H9 (cell line): ENCODE results near the gene CES2. TPM values are rescaled to one million over a fixed set of nuclear protein-coding genes. Genes with fewer than 3 reads are reported as not detected.

ENCODE experiments used
- DNase-seq: peaks from one replicate; pipeline ENCODE4 v3.0.0-alpha.2; 2017
- H2AFZ ChIP-seq: one replicate; pipeline ENCODE4 v1.6.1; 2013; ENCODE audit warnings: mild to moderate bottlenecking, low read length, control low read depth, moderate library complexity
- H2AK5ac ChIP-seq: 2 replicates; pipeline ENCODE4 v1.6.1; 2013; ENCODE audit warnings: low read length, control low read depth, mixed read lengths; ENCODE audit not compliant: insufficient read length
- H2BK120ac ChIP-seq: one replicate; pipeline ENCODE4 v1.6.1; 2013; ENCODE audit warnings: low read depth, mild to moderate bottlenecking, low read length, control low read depth, inconsistent platforms; ENCODE audit not compliant: poor library complexity, severe bottlenecking
- H2BK12ac ChIP-seq: 2 replicates; pipeline ENCODE4 v1.6.1; 2013; ENCODE audit warnings: low read length, control low read depth, mixed read lengths, low read depth; ENCODE audit not compliant: insufficient read length
- H2BK15ac ChIP-seq: 2 replicates; pipeline ENCODE4 v1.6.1; 2013; ENCODE audit warnings: low read depth, low read length, control low read depth
- H2BK20ac ChIP-seq: one replicate; pipeline ENCODE4 v1.6.1; 2013; ENCODE audit warnings: low read depth, mild to moderate bottlenecking, low read length, control low read depth, inconsistent platforms; ENCODE audit not compliant: poor library complexity, severe bottlenecking
- H2BK5ac ChIP-seq: 2 replicates; pipeline ENCODE4 v1.6.1; 2013; ENCODE audit warnings: low read length, control low read depth, mixed read lengths; ENCODE audit not compliant: insufficient read length
- H3K14ac ChIP-seq: 2 replicates; pipeline ENCODE4 v1.6.1; 2013; ENCODE audit warnings: low read length, control low read depth; ENCODE audit not compliant: insufficient read depth
- H3K18ac ChIP-seq: 2 replicates; pipeline ENCODE4 v1.6.1; 2013; ENCODE audit warnings: low read depth, mild to moderate bottlenecking, mixed read lengths, low read length, control low read depth; ENCODE audit not compliant: insufficient read length
- H3K23ac ChIP-seq: 2 replicates; pipeline ENCODE4 v1.6.1; 2013; ENCODE audit warnings: low read length, control low read depth, mixed read lengths, low read depth; ENCODE audit not compliant: insufficient read length
- H3K23me2 ChIP-seq: 2 replicates; pipeline ENCODE4 v1.6.1; 2013; ENCODE audit warnings: low read depth, mild to moderate bottlenecking, mixed read lengths, low read length, control low read depth; ENCODE audit not compliant: insufficient read length, poor library complexity, severe bottlenecking
- H3K27ac ChIP-seq: 2 replicates; pipeline ENCODE4 v1.5.1; 2013; ENCODE audit warnings: low read length, control low read depth, mixed read lengths, low read depth; ENCODE audit not compliant: insufficient read length
- H3K27me3 ChIP-seq: 2 replicates; pipeline ENCODE4 v1.6.1; 2013; ENCODE audit warnings: low read length, control low read depth, inconsistent platforms; ENCODE audit not compliant: insufficient read depth
- H3K4ac ChIP-seq: 2 replicates; pipeline ENCODE4 v1.6.1; 2013; ENCODE audit warnings: low read depth, mild to moderate bottlenecking, control low read depth, inconsistent platforms, low read length, moderate library complexity
- H3K4me1 ChIP-seq: 2 replicates; pipeline ENCODE4 v1.6.1; 2013; ENCODE audit warnings: low read length, control low read depth, inconsistent platforms; ENCODE audit not compliant: insufficient read depth
- H3K4me2 ChIP-seq: 2 replicates; pipeline ENCODE4 v1.6.1; 2013; ENCODE audit warnings: low read length, control low read depth, mixed read lengths; ENCODE audit not compliant: insufficient read length, insufficient read depth
- H3K56ac ChIP-seq: 2 replicates; pipeline ENCODE4 v1.6.1; 2013; ENCODE audit warnings: low read depth, mild to moderate bottlenecking, mixed read lengths, low read length, control low read depth; ENCODE audit not compliant: insufficient read length
- H3K79me1 ChIP-seq: 2 replicates; pipeline ENCODE4 v1.6.1; 2013; ENCODE audit warnings: low read depth, mild to moderate bottlenecking, moderate library complexity, low read length, control low read depth, inconsistent platforms; ENCODE audit not compliant: insufficient read depth, poor library complexity, severe bottlenecking
- H3K79me2 ChIP-seq: 2 replicates; pipeline ENCODE4 v1.6.1; 2013; ENCODE audit warnings: low read length, control low read depth, inconsistent platforms; ENCODE audit not compliant: insufficient read depth
- H3K9ac ChIP-seq: 2 replicates; pipeline ENCODE4 v1.6.1; 2013; ENCODE audit warnings: low read length, control low read depth, mixed read lengths; ENCODE audit not compliant: insufficient read length; ENCODE audit errors: extremely low read depth
- H3K9me3 ChIP-seq: one replicate; pipeline ENCODE4 v1.6.1; 2013; ENCODE audit warnings: low read depth, low read length, inconsistent platforms; ENCODE audit not compliant: control insufficient read depth
- H3T11ph ChIP-seq: one replicate; pipeline ENCODE4 v1.6.1; 2013; ENCODE audit warnings: mild to moderate bottlenecking, low read length, control low read depth, inconsistent platforms
- H4K20me1 ChIP-seq: one replicate; pipeline ENCODE4 v1.6.1; 2013; ENCODE audit not compliant: control insufficient read depth, insufficient read length, insufficient read depth
- H4K5ac ChIP-seq: 2 replicates; pipeline ENCODE4 v1.6.1; 2013; ENCODE audit warnings: low read depth, mild to moderate bottlenecking, mixed read lengths, low read length, control low read depth; ENCODE audit not compliant: insufficient read length
- H4K8ac ChIP-seq: replicated peaks from 2 replicates; pipeline ENCODE4 v1.6.1; 2013; ENCODE audit warnings: low read length, control low read depth, mixed read lengths, low read depth; ENCODE audit not compliant: insufficient read length
- H4K91ac ChIP-seq: 2 replicates; pipeline ENCODE4 v1.6.1; 2013; ENCODE audit warnings: low read depth, mild to moderate bottlenecking, moderate library complexity, mixed read lengths, low read length, control low read depth; ENCODE audit not compliant: insufficient read length
- H3K27ac Mint-ChIP-seq, 3 experiments: 2 replicates in 2 of 3; 3 replicates in 1 of 3; pipeline ENCODE4 v1.8.0; 2020 to 2021; ENCODE audit warnings: mixed read lengths in 3 of 3, mild to moderate bottlenecking in 1 of 3, moderate library complexity in 1 of 3
- H3K27me3 Mint-ChIP-seq: 2 replicates; pipeline ENCODE4 v1.8.0; 2021; ENCODE audit warnings: low read depth, mild to moderate bottlenecking, moderate library complexity, mixed read lengths
- H3K36me3 Mint-ChIP-seq, 3 experiments: 2 replicates in 2 of 3; 3 replicates in 1 of 3; pipeline ENCODE4 v1.8.0; 2020 to 2021; ENCODE audit warnings: low read depth in 3 of 3, mixed read lengths in 3 of 3; ENCODE audit not compliant: insufficient read depth in 1 of 3
- H3K4me1 Mint-ChIP-seq, 2 experiments: 2 replicates each; pipeline ENCODE4 v1.8.0; 2020; ENCODE audit warnings: mixed read lengths in 2 of 2
- H3K4me3 Mint-ChIP-seq, 2 experiments: 2 replicates in 1 of 2; 3 replicates in 1 of 2; pipeline ENCODE4 v1.8.0; 2020 to 2021; ENCODE audit warnings: mild to moderate bottlenecking in 2 of 2, mixed read lengths in 2 of 2, moderate library complexity in 1 of 2
- H3K9me3 Mint-ChIP-seq, 2 experiments: 2 replicates in 1 of 2; 3 replicates in 1 of 2; pipeline ENCODE4 v1.8.0; 2020; ENCODE audit warnings: mild to moderate bottlenecking in 2 of 2, mixed read lengths in 2 of 2, moderate library complexity in 1 of 2
- CTCF ChIP-seq: fragments of 200-600 bp; sonication (generic); conservative IDR thresholded peaks from 3 replicates; pipeline ENCODE4 v1.8.0; 2021; ENCODE audit warnings: antibody characterized with exemption, mild to moderate bottlenecking
- WGBS: extraction: QIAGEN DNeasy Blood & Tissue Kit; methylation state at CpG from one replicate; pipeline ENCODE4 v1.1.7; 2013; ENCODE audit warnings: missing lambda C conversion rate, low lambda C conversion rate, mixed read lengths; ENCODE audit not compliant: insufficient read length; ENCODE audit errors: extremely low coverage; 5-methylcytosine and 5-hydroxymethylcytosine counted together
- total RNA-seq: library from RNA; stranded (reverse); gene quantifications from 2 replicates; pipeline ENCODE4 v1.2.1, GENCODE V29; 2021

CES2 gene
- total RNA-seq, 1 experiment from 2014 or later, result 28.2 TPM

GRCh38 chr16:66894948-66895688, 40.2 kb upstream of the CES2 start:
- no peak overlapping the region for H3K14ac ChIP-seq
- H2BK20ac ChIP-seq, result no peak overlapping the region
- no peak overlapping the region for H3K23ac ChIP-seq
- H3K27ac Mint-ChIP-seq, result peak overlapping the region; percentile 4 to 17 (median 11); a peak in 3 of 7 replicates
- H3K4me3 Mint-ChIP-seq, result no peak overlapping the region
- peak; percentile 69 for DNase-seq
- H3K36me3 Mint-ChIP-seq, result peaks cover 0 to 7% (median 0%) of the 10 kb centered on the region in 3 experiments; a peak in 2 of 7 replicates
- H3K79me1 ChIP-seq, result no peaks in the 10 kb centered on the region
- H3K56ac ChIP-seq, result no peak overlapping the region
- no peak overlapping the region for H3K4me2 ChIP-seq
- no peak overlapping the region for H3K9ac ChIP-seq
- no peak overlapping the region for H2AFZ ChIP-seq
- no peak overlapping the region for H4K8ac ChIP-seq
- peaks cover 12 to 14% of the 10 kb centered on the region in 2 experiments for H3K4me1 Mint-ChIP-seq
- H2BK15ac ChIP-seq, result no peak overlapping the region
- no peak overlapping the region for H2AK5ac ChIP-seq
- H3K23me2 ChIP-seq, result no peaks in the 10 kb centered on the region
- no peaks in the 10 kb centered on the region for H3K9me3 Mint-ChIP-seq
- H3K18ac ChIP-seq, result no peak overlapping the region
- no peak overlapping the region for H3T11ph ChIP-seq
- no peaks in the 10 kb centered on the region for H3K9me3 ChIP-seq
- peak; percentile 89 for TF ChIP-seq CTCF
- H3K4me1 ChIP-seq, result no peaks in the 10 kb centered on the region
- peaks cover 4% of the 10 kb centered on the region for H4K20me1 ChIP-seq
- no peak overlapping the region for H2BK120ac ChIP-seq
- no peak overlapping the region for H2BK5ac ChIP-seq
- peaks cover 3% of the 10 kb centered on the region for H3K27me3 Mint-ChIP-seq
- H3K27ac ChIP-seq, result no peak overlapping the region
- no peaks in the 10 kb centered on the region for H3K79me2 ChIP-seq
- H2BK12ac ChIP-seq, result no peak overlapping the region
- no CpG with 5 or more reads among the region's 11 CpGs for WGBS
- no peaks in the 10 kb centered on the region for H3K27me3 ChIP-seq
- no peak overlapping the region for H3K4ac ChIP-seq
- no peak overlapping the region for H4K91ac ChIP-seq
- H4K5ac ChIP-seq, result no peak overlapping the region
